Measurements from ENCODE around the gene INPP5E. TPM values are rescaled to one million over a fixed set of nuclear protein-coding genes. Genes with fewer than 3 reads are reported as not detected.
"Not testable (repeated sequence)": the region's sequence is repeated elsewhere in the genome, so short reads cannot be mapped to it uniquely, and the experiment has no call there.

The INPP5E gene
- total RNA-seq, 1 donor from 2014 or later, result 13.2 TPM

DNA sequence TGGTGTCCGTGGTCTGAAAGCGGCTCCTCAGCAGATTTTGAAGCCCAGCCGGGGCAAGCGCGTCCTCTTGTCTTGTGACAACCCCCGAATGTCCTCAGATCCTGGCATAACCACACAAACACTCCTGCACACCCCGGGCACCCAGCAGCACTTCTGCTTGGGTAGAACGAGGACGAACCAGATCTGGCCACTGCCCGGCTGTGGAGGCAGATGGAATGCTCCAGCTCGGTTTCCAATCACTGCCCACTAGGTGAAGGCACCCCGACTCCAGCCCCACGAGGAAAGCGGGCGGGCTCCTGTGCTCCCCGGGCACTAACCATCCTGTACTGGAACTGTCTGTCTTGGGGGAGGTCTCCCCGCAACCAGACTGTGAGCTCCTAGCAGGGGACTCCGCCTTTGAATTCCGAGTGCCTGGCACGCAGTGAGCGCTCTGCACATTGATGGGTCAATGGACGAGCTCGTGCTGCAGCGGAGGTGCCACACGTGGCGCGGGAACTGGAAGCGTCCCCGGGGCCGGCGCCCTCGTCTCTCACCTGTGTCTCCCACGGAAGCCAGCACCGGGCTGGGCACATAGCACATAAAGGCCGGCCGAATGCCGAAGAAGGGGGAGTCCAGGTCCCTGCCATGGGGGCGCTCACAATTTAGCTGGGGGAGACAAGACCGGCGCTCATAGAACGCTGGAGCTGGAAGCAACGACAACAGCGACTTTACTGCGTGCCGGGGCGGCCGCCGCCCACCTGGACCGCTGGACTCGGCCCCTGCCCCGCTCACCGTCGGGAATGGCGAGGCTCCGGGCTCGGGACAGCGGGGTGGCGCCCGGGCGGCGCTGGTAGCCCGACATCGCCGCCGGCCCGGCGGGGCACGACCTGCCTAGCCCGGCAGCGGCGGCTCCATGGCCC lies 29.8 kb downstream of the INPP5E start:
- Mint-ChIP-seq H3K4me3 (ENCODE audit: unreplicated experiment) (peak overlapping the region; percentile 89), H3K9me3 (ENCODE audit: low read depth) (no peaks in the 10 kb centered on the region), H3K27ac (ENCODE audit: unreplicated experiment) (peak overlapping the region; percentile 88), H3K36me3 (ENCODE audit: low read depth) (peaks cover 27% of the 10 kb centered on the region), H3K4me1 (ENCODE audit: low read depth) (peaks cover 33% of the 10 kb centered on the region), H3K27me3 (ENCODE audit: low read depth) (no peaks in the 10 kb centered on the region)
- DNase-seq (ENCODE audit: low spot score), result peak; percentile 89
- no peak for TF ChIP-seq CTCF (IDR thresholded peaks at IDR 0.05)

DNA sequence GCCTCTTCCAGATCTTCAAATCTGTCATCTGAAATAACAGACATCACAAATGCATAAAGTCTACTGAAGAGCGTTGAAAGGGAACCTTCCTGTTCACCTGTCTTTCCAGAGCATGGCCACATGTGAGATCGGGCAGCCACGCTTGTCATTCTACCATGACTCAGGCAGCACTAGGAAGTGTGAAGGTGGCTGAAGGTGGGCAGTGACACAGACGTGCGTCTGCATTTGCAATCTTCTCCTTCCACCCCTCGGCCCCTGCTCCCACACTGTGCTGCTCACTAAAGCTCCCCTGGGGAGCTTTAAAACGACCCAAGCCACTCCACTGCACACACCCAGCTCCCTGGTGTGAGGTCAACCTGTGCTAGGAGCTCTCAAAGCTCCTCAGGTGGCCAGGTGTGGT lies 31.7 kb downstream of the INPP5E start:
- Mint-ChIP-seq H3K36me3 (ENCODE audit: low read depth) (peaks cover 20% of the 10 kb centered on the region), H3K9me3 (ENCODE audit: low read depth) (no peaks in the 10 kb centered on the region), H3K4me1 (ENCODE audit: low read depth) (peaks cover 30% of the 10 kb centered on the region)

GRCh38 chr9:136407061-136407460 lies 32.6 kb downstream of the INPP5E start:
- not testable (repeated sequence) for H3K4me3 Mint-ChIP-seq (ENCODE audit: unreplicated experiment); H3K27ac Mint-ChIP-seq (ENCODE audit: unreplicated experiment); H3K27me3 Mint-ChIP-seq (ENCODE audit: low read depth); H3K9me3 Mint-ChIP-seq (ENCODE audit: low read depth)
- DNase-seq (ENCODE audit: low spot score), result peak; percentile 89
- peaks cover 27% of the 10 kb centered on the region for H3K4me1 Mint-ChIP-seq (ENCODE audit: low read depth)
- peaks cover 22% of the 10 kb centered on the region for H3K36me3 Mint-ChIP-seq (ENCODE audit: low read depth)

More for the DNA sequence above, 31.7 kb downstream of the INPP5E start:
- no peak overlapping the region for H3K27ac Mint-ChIP-seq (ENCODE audit: unreplicated experiment)
- no peaks in the 10 kb centered on the region for H3K27me3 Mint-ChIP-seq (ENCODE audit: low read depth)
- H3K4me3 Mint-ChIP-seq (ENCODE audit: unreplicated experiment), result no peak overlapping the region
- DNase-seq (ENCODE audit: low spot score), result no peak
- no peak for TF ChIP-seq CTCF (IDR thresholded peaks at IDR 0.05)

GRCh38 chr9:136405904-136406303 lies 33.7 kb downstream of the INPP5E start:
- DNase-seq (ENCODE audit: low spot score); H3K27ac Mint-ChIP-seq (ENCODE audit: unreplicated experiment); H3K9me3 Mint-ChIP-seq (ENCODE audit: low read depth); H3K27me3 Mint-ChIP-seq (ENCODE audit: low read depth); H3K4me3 Mint-ChIP-seq (ENCODE audit: unreplicated experiment): not testable (repeated sequence)
- Mint-ChIP-seq H3K4me1 (ENCODE audit: low read depth) (peaks cover 15% of the 10 kb centered on the region), H3K36me3 (ENCODE audit: low read depth) (peaks cover 22% of the 10 kb centered on the region)

GRCh38 chr9:136405481-136405880 lies 34.2 kb downstream of the INPP5E start:
- DNase-seq (ENCODE audit: low spot score), result no peak
- no peak for TF ChIP-seq CTCF (IDR thresholded peaks at IDR 0.05)
- Mint-ChIP-seq H3K4me1 (ENCODE audit: low read depth) (peaks cover 17% of the 10 kb centered on the region), H3K27ac (ENCODE audit: unreplicated experiment) (no peak overlapping the region), H3K4me3 (ENCODE audit: unreplicated experiment) (no peak overlapping the region), H3K36me3 (ENCODE audit: low read depth) (peaks cover 22% of the 10 kb centered on the region), H3K9me3 (ENCODE audit: low read depth) (no peaks in the 10 kb centered on the region), H3K27me3 (ENCODE audit: low read depth) (no peaks in the 10 kb centered on the region)

DNA sequence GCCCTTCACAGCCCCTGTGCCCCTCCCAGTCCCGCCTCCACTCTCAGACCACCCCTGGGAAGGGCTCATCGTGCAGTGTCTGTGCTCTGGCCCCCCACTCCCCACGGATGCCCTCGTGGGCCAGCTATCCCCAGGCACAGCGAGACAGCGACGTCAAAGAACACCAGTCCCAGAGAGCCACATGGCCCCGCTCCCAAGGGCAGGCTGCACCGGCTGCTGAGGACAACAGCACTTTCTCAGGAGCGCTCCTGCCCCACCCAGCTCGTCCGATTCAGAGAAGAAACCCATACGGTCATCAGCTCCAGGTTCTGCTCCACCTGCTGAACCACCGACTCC lies 34.9 kb downstream of the INPP5E start:
- no peaks in the 10 kb centered on the region for H3K27me3 Mint-ChIP-seq (ENCODE audit: low read depth)
- DNase-seq (ENCODE audit: low spot score), result peak; percentile 81
- H3K27ac Mint-ChIP-seq (ENCODE audit: unreplicated experiment), result no peak overlapping the region
- TF ChIP-seq CTCF (IDR thresholded peaks at IDR 0.05), result no peak
- H3K4me3 Mint-ChIP-seq (ENCODE audit: unreplicated experiment), result no peak overlapping the region
- H3K36me3 Mint-ChIP-seq (ENCODE audit: low read depth), result peaks cover 22% of the 10 kb centered on the region
- H3K9me3 Mint-ChIP-seq (ENCODE audit: low read depth), result no peaks in the 10 kb centered on the region
- H3K4me1 Mint-ChIP-seq (ENCODE audit: low read depth), result peaks cover 16% of the 10 kb centered on the region
